B cell (primary cell): Measurements from ENCODE around the gene MEIS2. TPM values are rescaled to one million over a fixed set of nuclear protein-coding genes. Genes with fewer than 3 reads are reported as not detected.

Source experiments
- ATAC-seq: fragments of 200-7000 bp; cut with Tn5 transposase; one replicate; pipeline ENCODE4 v1.10.0; 2021; ENCODE audit warnings: low read depth, mild to moderate bottlenecking, moderate number of reproducible peaks, moderate library complexity
- CTCF ChIA-PET: fragments of 350-600 bp; sonication (Branson Sonifier 250); formaldehyde crosslinking; loops from one replicate; lab custom pipeline; 2021; ENCODE audit warnings: antibody characterized with exemption, inconsistent platforms; lab: Charles Lee
- POLR2A ChIA-PET: fragments of 350-600 bp; sonication (Branson Sonifier 250); formaldehyde crosslinking; loops from one replicate; lab custom pipeline; 2021; ENCODE audit warnings: antibody characterized with exemption; lab: Charles Lee
- DNase-seq: peaks from one replicate; pipeline ENCODE4 v3.0.0; 2013
- H2AFZ ChIP-seq: 2 replicates; pipeline ENCODE4 v1.6.1; 2012; ENCODE audit warnings: mild to moderate bottlenecking, low read depth, low read length; ENCODE audit not compliant: insufficient read depth, poor library complexity, severe bottlenecking
- H3K27ac ChIP-seq, 2 donors: 1 replicate in 1 of 2; 2 replicates in 1 of 2; pipeline ENCODE4 v1.5.1; 2012 to 2013; ENCODE audit warnings: low read length in 2 of 2, mild to moderate bottlenecking in 2 of 2, moderate library complexity in 1 of 2
- H3K27me3 ChIP-seq, 4 experiments: fragments of 200-600 bp in 1 of 4; sonication (generic) in 1 of 4; replicated peaks in 1 of 4; 1 replicate in 2 of 4; 2 replicates in 2 of 4; pipeline versions ENCODE4 v1.6.1 to v1.7.0; 2013 to 2016; ENCODE audit warnings: low read length in 3 of 4, mild to moderate bottlenecking in 2 of 4, mixed read lengths in 1 of 4, moderate library complexity in 1 of 4; ENCODE audit not compliant: insufficient read depth in 4 of 4, control insufficient read depth in 3 of 4; ENCODE audit errors: control extremely low read depth in 1 of 4
- H3K36me3 ChIP-seq, 2 experiments: replicated peaks in 1 of 2; 1 replicate in 1 of 2; 2 replicates in 1 of 2; pipeline versions ENCODE4 v1.6.1 to v1.7.1; 2013; ENCODE audit warnings: low read length in 1 of 2; ENCODE audit not compliant: insufficient read depth in 2 of 2, control insufficient read depth in 1 of 2; ENCODE audit errors: control extremely low read depth in 1 of 2, extremely low read depth in 1 of 2
- H3K4me1 ChIP-seq, 2 donors: fragments of 200-600 bp in 1 of 2; sonication (generic) in 1 of 2; 1 replicate in 1 of 2; 2 replicates in 1 of 2; pipeline versions ENCODE4 v1.5.1 to v1.6.1; 2013 to 2017; ENCODE audit warnings: low read length in 2 of 2; ENCODE audit not compliant: control insufficient read depth in 2 of 2, insufficient read depth in 2 of 2
- H3K4me2 ChIP-seq: replicated peaks from 2 replicates; pipeline ENCODE3; 2012; ENCODE audit warnings: mild to moderate bottlenecking, low read depth, low read length; ENCODE audit not compliant: poor library complexity, severe bottlenecking
- H3K4me3 ChIP-seq, 5 experiments: fragments of 200-600 bp in 1 of 5; sonication (generic) in 1 of 5; 1 replicate in 3 of 5; 2 replicates in 2 of 5; pipeline versions ENCODE4 v1.5.1 to v1.7.0; 2011 to 2016; ENCODE audit warnings: low read length in 4 of 5, mild to moderate bottlenecking in 4 of 5, low read depth in 2 of 5, control low read depth in 1 of 5, moderate library complexity in 1 of 5; ENCODE audit not compliant: insufficient read depth in 1 of 5; ENCODE audit errors: control extremely low read depth in 1 of 5, extremely low read depth in 1 of 5
- H3K79me2 ChIP-seq: fragments of 200-600 bp; sonication (generic); one replicate; pipeline ENCODE4 v1.6.0; 2016; ENCODE audit warnings: low read length; ENCODE audit not compliant: control insufficient read depth, insufficient read depth
- H3K9ac ChIP-seq: fragments of 200-600 bp; sonication (generic); 2 replicates; pipeline ENCODE4 v1.6.1; 2017; ENCODE audit warnings: mild to moderate bottlenecking, low read length, moderate library complexity
- H3K9me3 ChIP-seq, 3 donors: one replicate each; pipeline versions ENCODE4 v1.6.1 to v1.7.1; 2013; ENCODE audit warnings: low read length in 2 of 3; ENCODE audit not compliant: control insufficient read depth in 2 of 3, insufficient read depth in 1 of 3; ENCODE audit errors: control extremely low read depth in 1 of 3
- H4K20me1 ChIP-seq: 2 replicates; pipeline ENCODE4 v1.6.0; 2012; ENCODE audit warnings: mild to moderate bottlenecking, low read length; ENCODE audit not compliant: insufficient read depth, control insufficient read depth, poor library complexity, severe bottlenecking
- H3K27ac Mint-ChIP-seq: one replicate; pipeline ENCODE4 v1.8.0; 2021; ENCODE audit warnings: mixed read lengths
- H3K27me3 Mint-ChIP-seq: one replicate; pipeline ENCODE4 v1.8.0; 2021; ENCODE audit warnings: mixed read lengths
- H3K4me1 Mint-ChIP-seq: one replicate; pipeline ENCODE4 v1.8.0; 2021; ENCODE audit warnings: mixed read lengths
- H3K4me3 Mint-ChIP-seq: one replicate; pipeline ENCODE4 v1.8.0; 2021; ENCODE audit warnings: mixed read lengths
- H3K9me3 Mint-ChIP-seq: one replicate; pipeline ENCODE4 v1.8.0; 2022; ENCODE audit warnings: mixed read lengths; ENCODE audit not compliant: insufficient read depth
- EZH2 ChIP-seq: IDR thresholded peaks from 2 replicates; pipeline ENCODE4 v1.6.1; 2012; ENCODE audit warnings: borderline replicate concordance, low read depth, mild to moderate bottlenecking, moderate library complexity, low read length; ENCODE audit not compliant: insufficient read depth, poor library complexity, severe bottlenecking
- WGBS: methylation state at CpG from one replicate; pipeline ENCODE4 v1.1.5; 2013; ENCODE audit warnings: missing lambda C conversion rate; ENCODE audit not compliant: insufficient coverage; 5-methylcytosine and 5-hydroxymethylcytosine counted together
- intact Hi-C: fragments of 100-400 bp; cut with micrococcal nuclease; formaldehyde crosslinking; loops from one replicate; pipeline ENCODE4 v1.10.0; 2022
- polyA plus RNA-seq: library from polyadenylated mRNA; depleted of rRNA; stranded (reverse); fragments of >200 nt; gene quantifications from 2 replicates; pipeline ENCODE4 v1.2.3, GENCODE V29; 2012
- total RNA-seq, 2 donors: library from RNA; stranded (reverse); fragments of 120-200 nt in 1 of 2; gene quantifications; 1 replicate in 1 of 2; 2 replicates in 1 of 2; pipeline versions ENCODE4 v1.2.3 to v1.2.4, GENCODE V29; 2013 to 2022
- TF ChIP-seq, protein P1 (sequence below): fragments of 200-600 bp; IDR thresholded peaks from one replicate; pipeline ENCODE4 v1.8.0; 2022; ENCODE audit warnings: antibody characterized with exemption, mild to moderate bottlenecking

Gene MEIS2
- total and polyA plus RNA-seq, 2 donors (not counting 1 experiment from before 2014, with no cell fraction given) = 0.22 TPM; not detected in 1

GRCh38 chr15:36948982-36949381 lies 151.4 kb downstream of the MEIS2 start:
- Histone ChIP-seq H3K79me2 (no peaks in the 10 kb centered on the region), H3K4me3 (no peak overlapping the region), H3K27ac (no peak overlapping the region), H4K20me1 (no peaks in the 10 kb centered on the region), H3K9ac (no peak overlapping the region), H3K36me3 (no peaks in the 10 kb centered on the region), H3K4me2 (no peak overlapping the region), H3K9me3 (no peaks in the 10 kb centered on the region), H3K27me3 (no peaks in the 10 kb centered on the region), H2AFZ (no peak overlapping the region), H3K4me1 (no peaks in the 10 kb centered on the region)
- H3K27me3 Mint-ChIP-seq = peaks cover 5% of the 10 kb centered on the region
- ChIA-PET POLR2A (no interaction called here), CTCF (no interaction called here)
- WGBS = 100% methylated on average over 1 of the region's 3 CpGs
- H3K27ac Mint-ChIP-seq = no peak overlapping the region
- H3K9me3 Mint-ChIP-seq = no peaks in the 10 kb centered on the region
- no peak for TF ChIP-seq EZH2
- TF ChIP-seq, protein P1, sequence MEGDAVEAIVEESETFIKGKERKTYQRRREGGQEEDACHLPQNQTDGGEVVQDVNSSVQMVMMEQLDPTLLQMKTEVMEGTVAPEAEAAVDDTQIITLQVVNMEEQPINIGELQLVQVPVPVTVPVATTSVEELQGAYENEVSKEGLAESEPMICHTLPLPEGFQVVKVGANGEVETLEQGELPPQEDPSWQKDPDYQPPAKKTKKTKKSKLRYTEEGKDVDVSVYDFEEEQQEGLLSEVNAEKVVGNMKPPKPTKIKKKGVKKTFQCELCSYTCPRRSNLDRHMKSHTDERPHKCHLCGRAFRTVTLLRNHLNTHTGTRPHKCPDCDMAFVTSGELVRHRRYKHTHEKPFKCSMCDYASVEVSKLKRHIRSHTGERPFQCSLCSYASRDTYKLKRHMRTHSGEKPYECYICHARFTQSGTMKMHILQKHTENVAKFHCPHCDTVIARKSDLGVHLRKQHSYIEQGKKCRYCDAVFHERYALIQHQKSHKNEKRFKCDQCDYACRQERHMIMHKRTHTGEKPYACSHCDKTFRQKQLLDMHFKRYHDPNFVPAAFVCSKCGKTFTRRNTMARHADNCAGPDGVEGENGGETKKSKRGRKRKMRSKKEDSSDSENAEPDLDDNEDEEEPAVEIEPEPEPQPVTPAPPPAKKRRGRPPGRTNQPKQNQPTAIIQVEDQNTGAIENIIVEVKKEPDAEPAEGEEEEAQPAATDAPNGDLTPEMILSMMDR = no peak
- H3K4me1 Mint-ChIP-seq = no peaks in the 10 kb centered on the region
- intact Hi-C loops = no loop called here
- H3K4me3 Mint-ChIP-seq = no peak overlapping the region
- DNase-seq = no peak
- no peak for ATAC-seq

- Histone ChIP-seq H3K79me2 (no peaks in the 10 kb centered on the region), H3K4me1 (no peaks in the 10 kb centered on the region), H3K36me3 (no peaks in the 10 kb centered on the region), H3K27ac (no peak overlapping the region), H4K20me1 (no peaks in the 10 kb centered on the region), H3K9ac (no peak overlapping the region), H3K4me2 (no peak overlapping the region), H3K27me3 (no peaks in the 10 kb centered on the region), H2AFZ (no peak overlapping the region), H3K9me3 (no peaks in the 10 kb centered on the region), H3K4me3 (no peak overlapping the region)
- no peaks in the 10 kb centered on the region for H3K4me1 Mint-ChIP-seq
- 100% methylated on average over 2 of the region's 4 CpGs for WGBS
- no peak overlapping the region for H3K27ac Mint-ChIP-seq
- ChIA-PET POLR2A (no interaction called here), CTCF (no interaction called here)
- H3K9me3 Mint-ChIP-seq = no peaks in the 10 kb centered on the region
- intact Hi-C loops = no loop called here
- ATAC-seq (no peak), DNase-seq (no peak)
- no peak overlapping the region for H3K4me3 Mint-ChIP-seq
- no peak for TF ChIP-seq EZH2
- TF ChIP-seq, protein P1 = no peak
- H3K27me3 Mint-ChIP-seq = peaks cover 5% of the 10 kb centered on the region
Observed at GRCh38 chr15:36947035-36947719, 153.2 kb downstream of the MEIS2 start.
